ENCODE data around the gene MSL2.
"Not testable (repeated sequence)": the region's sequence is repeated elsewhere in the genome, so short reads cannot be mapped to it uniquely, and the experiment has no call there.

Gene MSL2

DNA sequence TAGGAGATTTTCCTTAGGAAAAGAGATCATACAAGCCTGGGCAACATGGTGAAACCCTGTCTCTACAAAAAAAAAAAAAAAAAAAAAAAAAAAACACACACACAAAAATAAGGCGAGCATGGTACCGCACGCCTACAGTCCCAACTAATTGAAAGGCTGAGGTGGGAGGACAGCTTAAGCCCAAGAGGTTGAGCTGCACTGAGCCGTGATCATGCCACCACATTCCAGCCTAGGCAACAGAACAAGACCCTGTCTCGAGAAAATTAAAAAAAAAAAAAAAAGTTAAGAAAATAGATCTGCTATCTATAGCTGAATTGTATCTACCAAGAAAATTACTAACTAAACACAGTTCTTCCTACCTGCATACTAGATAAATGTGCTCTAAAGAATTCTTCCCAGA, 7.1 kb downstream of the MSL2 start:
- Histone ChIP-seq H3K27me3 (ENCODE audit: control insufficient read depth, insufficient read depth, low read length) (no peaks in the 10 kb centered on the region), H3K4me1 (ENCODE audit: control insufficient read depth, insufficient read depth, low read length) (peaks cover 40% of the 10 kb centered on the region), H3K4me3 (ENCODE audit: low read length) (no peak overlapping the region), H3K9me3 (ENCODE audit: control insufficient read depth, low read length) (no peaks in the 10 kb centered on the region), H3K9ac (ENCODE audit: low read length) (no peak overlapping the region), H3K36me3 (ENCODE audit: control insufficient read depth, insufficient read depth, low read length) (no peaks in the 10 kb centered on the region)

DNA sequence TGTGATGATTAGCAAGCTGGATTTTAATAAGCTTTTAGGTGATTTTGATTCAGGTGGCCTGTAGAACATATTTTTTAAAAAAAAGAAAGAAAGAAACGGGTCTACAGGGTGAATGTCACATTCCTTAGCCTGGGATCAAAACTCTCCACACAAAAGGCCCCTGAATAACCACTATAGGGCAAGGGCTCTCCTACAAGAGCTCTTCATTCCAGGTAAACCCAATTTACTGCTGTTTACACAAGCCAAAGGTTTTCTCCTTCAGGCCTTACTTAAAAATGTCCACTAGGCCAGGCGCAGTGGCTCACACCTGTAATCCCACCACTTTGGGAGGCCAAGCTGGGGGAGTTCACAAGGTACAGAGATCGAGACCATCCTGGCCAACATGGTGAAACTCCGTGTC, 8.3 kb downstream of the MSL2 start:
- no peaks in the 10 kb centered on the region for H3K9me3 ChIP-seq (ENCODE audit: control insufficient read depth, low read length)
- no peak overlapping the region for H3K9ac ChIP-seq (ENCODE audit: low read length)
- no peaks in the 10 kb centered on the region for H3K36me3 ChIP-seq (ENCODE audit: control insufficient read depth, insufficient read depth, low read length)
- peaks cover 40% of the 10 kb centered on the region for H3K4me1 ChIP-seq (ENCODE audit: control insufficient read depth, insufficient read depth, low read length)
- no peaks in the 10 kb centered on the region for H3K27me3 ChIP-seq (ENCODE audit: control insufficient read depth, insufficient read depth, low read length)
- H3K4me3 ChIP-seq (ENCODE audit: low read length), result no peak overlapping the region

DNA sequence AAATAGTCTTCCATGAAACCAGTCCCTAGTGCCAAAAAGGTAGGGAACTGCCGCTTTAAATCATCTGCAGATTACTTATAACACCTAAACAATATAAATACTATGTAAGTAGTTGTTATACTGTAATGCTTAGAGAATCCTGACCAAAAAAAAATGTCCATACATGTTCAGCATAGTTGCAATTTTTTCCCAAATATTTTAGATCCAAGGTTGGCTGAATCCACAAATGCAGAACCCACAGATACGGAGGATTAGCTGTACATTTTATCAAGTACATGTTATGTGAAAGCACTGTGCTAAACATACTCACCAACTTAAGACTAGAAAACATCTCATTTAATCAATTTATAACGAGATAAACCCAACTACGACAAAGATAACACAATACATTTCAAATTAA, 9.3 kb downstream of the MSL2 start:
- no peak overlapping the region for H3K9ac ChIP-seq (ENCODE audit: low read length)
- no peaks in the 10 kb centered on the region for H3K27me3 ChIP-seq (ENCODE audit: control insufficient read depth, insufficient read depth, low read length)
- H3K4me1 ChIP-seq (ENCODE audit: control insufficient read depth, insufficient read depth, low read length), result peaks cover 40% of the 10 kb centered on the region
- no peaks in the 10 kb centered on the region for H3K9me3 ChIP-seq (ENCODE audit: control insufficient read depth, low read length)
- no peak overlapping the region for H3K4me3 ChIP-seq (ENCODE audit: low read length)
- H3K36me3 ChIP-seq (ENCODE audit: control insufficient read depth, insufficient read depth, low read length), result no peaks in the 10 kb centered on the region

DNA sequence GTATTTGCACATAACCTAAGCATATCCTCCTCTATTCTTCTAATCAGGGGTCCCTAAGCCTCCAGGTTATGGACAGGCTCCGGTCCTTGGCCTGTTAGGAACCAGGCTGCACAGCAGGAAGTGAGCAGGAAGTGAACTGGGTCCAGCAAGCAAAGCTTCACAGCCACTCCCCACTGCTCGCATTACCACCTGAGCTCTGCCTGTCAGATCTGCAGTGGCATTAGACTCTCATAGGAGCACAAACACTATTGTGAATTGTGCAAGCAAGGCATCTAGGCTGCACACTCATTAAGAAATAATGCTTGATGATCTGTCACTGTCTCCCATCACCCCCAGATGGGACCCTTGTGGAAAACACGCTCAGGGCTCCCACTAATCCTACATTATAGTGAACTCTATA, 9.8 kb downstream of the MSL2 start:
- Histone ChIP-seq H3K36me3 (ENCODE audit: control insufficient read depth, insufficient read depth, low read length) (no peaks in the 10 kb centered on the region), H3K9ac (ENCODE audit: low read length) (no peak overlapping the region), H3K27me3 (ENCODE audit: control insufficient read depth, insufficient read depth, low read length) (no peaks in the 10 kb centered on the region), H3K9me3 (ENCODE audit: control insufficient read depth, low read length) (no peaks in the 10 kb centered on the region), H3K4me3 (ENCODE audit: low read length) (no peak overlapping the region), H3K4me1 (ENCODE audit: control insufficient read depth, insufficient read depth, low read length) (peaks cover 35% of the 10 kb centered on the region)

DNA sequence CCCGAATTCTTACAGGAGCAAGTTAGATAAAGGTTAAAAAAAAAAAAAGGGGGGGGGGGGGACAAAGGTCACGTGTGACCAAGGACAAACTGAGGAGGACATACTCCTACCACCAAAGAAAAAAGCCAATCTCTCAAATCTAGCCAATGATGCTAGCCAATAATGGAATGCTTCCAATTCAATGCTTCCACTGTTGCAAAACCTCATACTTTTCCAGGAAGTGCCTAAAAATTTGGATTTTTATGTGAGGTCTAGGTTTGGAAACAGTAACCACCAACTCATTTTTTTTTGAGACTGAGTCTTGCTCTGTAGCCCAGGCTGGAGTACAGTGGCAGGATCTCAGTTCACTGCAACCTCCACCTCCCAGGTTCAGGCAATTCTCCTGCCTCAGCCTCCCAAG, 11.4 kb downstream of the MSL2 start:
- Histone ChIP-seq H3K4me3 (ENCODE audit: low read length) (no peak overlapping the region), H3K36me3 (ENCODE audit: control insufficient read depth, insufficient read depth, low read length) (no peaks in the 10 kb centered on the region), H3K4me1 (ENCODE audit: control insufficient read depth, insufficient read depth, low read length) (peaks cover 30% of the 10 kb centered on the region), H3K9ac (ENCODE audit: low read length) (no peak overlapping the region), H3K9me3 (ENCODE audit: control insufficient read depth, low read length) (no peaks in the 10 kb centered on the region), H3K27me3 (ENCODE audit: control insufficient read depth, insufficient read depth, low read length) (no peaks in the 10 kb centered on the region)

DNA sequence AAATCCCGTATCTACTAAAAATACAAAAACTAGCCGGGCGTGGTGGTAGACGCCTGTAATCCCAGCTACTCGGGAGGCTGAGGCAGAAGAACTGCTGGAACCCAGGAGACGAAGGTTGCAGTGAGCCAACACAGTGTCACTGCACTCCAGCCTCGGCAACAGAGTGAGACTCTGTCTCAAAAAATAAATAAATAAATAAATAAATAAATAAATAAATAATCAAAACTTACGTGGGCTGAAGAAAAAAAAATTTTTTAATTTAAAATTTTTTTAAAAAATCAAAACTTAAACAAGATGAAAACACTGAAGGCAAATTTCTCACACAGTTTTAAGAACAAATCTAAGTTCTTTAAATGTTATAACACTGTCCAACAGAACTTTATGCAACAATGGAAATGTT, 14.4 kb downstream of the MSL2 start:
- peaks cover 21% of the 10 kb centered on the region for H3K4me1 ChIP-seq (ENCODE audit: control insufficient read depth, insufficient read depth, low read length)
- no peaks in the 10 kb centered on the region for H3K9me3 ChIP-seq (ENCODE audit: control insufficient read depth, low read length)
- no peaks in the 10 kb centered on the region for H3K27me3 ChIP-seq (ENCODE audit: control insufficient read depth, insufficient read depth, low read length)
- no peaks in the 10 kb centered on the region for H3K36me3 ChIP-seq (ENCODE audit: control insufficient read depth, insufficient read depth, low read length)
- H3K4me3 ChIP-seq (ENCODE audit: low read length), result no peak overlapping the region
- no peak overlapping the region for H3K9ac ChIP-seq (ENCODE audit: low read length)

DNA sequence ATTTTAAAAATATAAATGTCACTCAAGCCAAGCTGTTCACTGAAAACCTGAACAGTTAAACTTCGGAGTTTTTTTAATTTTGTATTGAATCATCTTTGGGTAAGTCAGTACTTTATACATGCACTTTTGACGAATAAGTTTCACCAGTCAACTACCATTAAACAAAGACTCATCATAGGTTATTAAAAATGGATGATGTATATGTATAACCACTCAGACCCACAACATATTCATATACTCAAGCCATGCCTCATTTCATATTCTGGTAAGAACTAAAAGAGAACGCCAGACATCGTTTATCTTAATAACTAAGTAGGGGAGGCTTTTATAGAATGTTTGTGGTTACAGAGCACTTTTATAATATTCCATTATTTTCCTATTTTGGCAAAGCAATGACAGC, 18.3 kb downstream of the MSL2 start:
- Histone ChIP-seq H3K36me3 (ENCODE audit: control insufficient read depth, insufficient read depth, low read length) (no peaks in the 10 kb centered on the region), H3K9me3 (ENCODE audit: control insufficient read depth, low read length) (no peaks in the 10 kb centered on the region), H3K4me3 (ENCODE audit: low read length) (no peak overlapping the region), H3K27me3 (ENCODE audit: control insufficient read depth, insufficient read depth, low read length) (no peaks in the 10 kb centered on the region), H3K4me1 (ENCODE audit: control insufficient read depth, insufficient read depth, low read length) (peaks cover 12% of the 10 kb centered on the region), H3K9ac (ENCODE audit: low read length) (no peak overlapping the region)

DNA sequence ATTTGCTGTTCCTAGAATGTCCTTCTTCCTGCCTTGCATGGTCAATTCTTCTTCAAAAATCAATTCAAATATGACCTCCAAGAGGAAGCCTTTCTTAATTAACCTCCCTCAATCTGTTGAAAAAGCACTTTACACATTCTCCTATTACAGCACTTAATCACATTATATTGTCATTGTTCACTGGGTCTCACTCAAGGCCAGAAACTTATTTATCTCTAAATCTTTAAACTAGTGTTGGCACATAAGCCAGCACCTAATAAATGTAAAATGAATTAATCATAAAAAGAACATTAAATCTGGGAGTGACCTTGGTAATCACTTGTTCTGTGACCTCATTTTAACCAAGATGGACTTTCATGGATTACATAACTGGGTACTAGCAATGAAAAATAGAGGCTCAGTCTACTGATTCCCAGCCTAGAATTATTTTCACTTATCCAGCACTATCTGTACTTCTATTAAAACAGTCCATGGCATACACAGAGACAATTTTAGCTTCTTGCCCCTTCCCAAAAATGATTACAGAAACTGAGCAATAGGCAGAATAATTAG, 22.1 kb downstream of the MSL2 start:
- no peaks in the 10 kb centered on the region for H3K27me3 ChIP-seq (ENCODE audit: control insufficient read depth, insufficient read depth, low read length)
- H3K9ac ChIP-seq (ENCODE audit: low read length), result no peak overlapping the region
- peaks cover 6% of the 10 kb centered on the region for H3K4me1 ChIP-seq (ENCODE audit: control insufficient read depth, insufficient read depth, low read length)
- H3K9me3 ChIP-seq (ENCODE audit: control insufficient read depth, low read length), result no peaks in the 10 kb centered on the region
- no peaks in the 10 kb centered on the region for H3K36me3 ChIP-seq (ENCODE audit: control insufficient read depth, insufficient read depth, low read length)
- no peak overlapping the region for H3K4me3 ChIP-seq (ENCODE audit: low read length)

DNA sequence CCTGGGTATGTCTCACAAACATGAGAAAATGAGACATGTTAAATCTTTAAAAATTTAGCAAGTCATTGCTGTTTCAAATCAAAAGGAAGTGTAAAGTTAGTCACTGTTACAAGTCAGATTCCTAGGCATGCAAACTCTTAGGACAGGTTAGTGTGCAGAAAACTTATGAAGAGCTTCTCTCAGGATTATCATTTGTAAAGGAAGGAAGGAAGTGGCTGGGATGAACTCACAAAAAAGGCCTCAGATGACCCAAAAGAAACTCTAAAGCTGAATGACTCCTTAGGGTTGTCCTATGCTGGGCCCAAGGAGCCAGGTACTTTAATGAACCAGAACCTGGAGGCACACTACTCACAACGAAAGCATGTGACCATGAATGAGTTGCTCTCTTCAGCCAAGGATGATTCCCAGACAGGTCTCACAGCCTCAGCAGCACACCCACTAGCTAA, 25.0 kb downstream of the MSL2 start:
- H3K4me3 ChIP-seq (ENCODE audit: low read length), result no peak overlapping the region
- H3K4me1 ChIP-seq (ENCODE audit: control insufficient read depth, insufficient read depth, low read length), result peaks cover 5% of the 10 kb centered on the region

DNA sequence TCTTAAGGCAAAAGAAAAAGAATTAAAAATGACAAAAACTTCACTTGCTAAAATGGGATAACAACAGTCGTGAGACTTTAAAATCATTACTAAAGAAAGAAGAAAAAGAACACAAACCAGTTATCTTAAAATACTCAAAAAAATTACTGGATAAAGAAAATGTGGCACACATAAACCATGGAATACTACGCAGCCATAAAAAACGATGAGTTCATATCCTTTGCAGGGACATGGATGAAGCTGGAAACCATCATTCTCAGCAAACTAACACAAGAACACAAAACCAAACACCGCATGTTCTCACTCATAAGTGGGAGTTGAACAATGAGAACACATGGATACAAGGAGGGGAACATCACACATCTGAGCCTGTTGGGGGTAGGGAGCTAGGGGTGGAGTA, 27.9 kb downstream of the MSL2 start:
- not testable (repeated sequence) for H3K4me3 ChIP-seq (ENCODE audit: low read length); H3K9ac ChIP-seq (ENCODE audit: low read length); H3K36me3 ChIP-seq (ENCODE audit: control insufficient read depth, insufficient read depth, low read length); H3K4me1 ChIP-seq (ENCODE audit: control insufficient read depth, insufficient read depth, low read length); H3K9me3 ChIP-seq (ENCODE audit: control insufficient read depth, low read length); H3K27me3 ChIP-seq (ENCODE audit: control insufficient read depth, insufficient read depth, low read length)

More for the DNA sequence above, 25.0 kb downstream of the MSL2 start:
- Histone ChIP-seq H3K9me3 (ENCODE audit: control insufficient read depth, low read length) (no peaks in the 10 kb centered on the region), H3K9ac (ENCODE audit: low read length) (no peak overlapping the region), H3K27me3 (ENCODE audit: control insufficient read depth, insufficient read depth, low read length) (no peaks in the 10 kb centered on the region), H3K36me3 (ENCODE audit: control insufficient read depth, insufficient read depth, low read length) (no peaks in the 10 kb centered on the region)

DNA sequence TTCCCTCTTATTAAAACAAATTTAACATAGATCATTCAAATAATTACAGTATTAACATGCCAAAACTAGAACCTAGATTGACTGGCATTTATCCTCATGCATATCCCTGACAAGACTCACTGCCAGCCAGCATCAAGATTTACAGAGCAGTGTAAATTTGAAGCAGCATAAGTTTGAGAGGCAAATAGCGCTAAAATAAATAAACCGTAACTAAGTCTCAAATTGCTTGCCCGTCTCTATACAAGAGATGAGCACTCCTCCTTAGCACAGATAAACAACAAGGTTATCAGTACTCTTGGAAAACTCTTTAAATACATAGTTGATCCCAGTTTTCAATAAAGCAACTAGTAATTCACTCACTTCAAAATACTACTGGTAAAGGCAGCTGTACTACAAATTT, 29.6 kb downstream of the MSL2 start:
- H3K9me3 ChIP-seq (ENCODE audit: control insufficient read depth, low read length), result no peaks in the 10 kb centered on the region
- no peak overlapping the region for H3K4me3 ChIP-seq (ENCODE audit: low read length)
- H3K4me1 ChIP-seq (ENCODE audit: control insufficient read depth, insufficient read depth, low read length), result no peaks in the 10 kb centered on the region
- H3K36me3 ChIP-seq (ENCODE audit: control insufficient read depth, insufficient read depth, low read length), result no peaks in the 10 kb centered on the region
- no peaks in the 10 kb centered on the region for H3K27me3 ChIP-seq (ENCODE audit: control insufficient read depth, insufficient read depth, low read length)
- H3K9ac ChIP-seq (ENCODE audit: low read length), result no peak overlapping the region

DNA sequence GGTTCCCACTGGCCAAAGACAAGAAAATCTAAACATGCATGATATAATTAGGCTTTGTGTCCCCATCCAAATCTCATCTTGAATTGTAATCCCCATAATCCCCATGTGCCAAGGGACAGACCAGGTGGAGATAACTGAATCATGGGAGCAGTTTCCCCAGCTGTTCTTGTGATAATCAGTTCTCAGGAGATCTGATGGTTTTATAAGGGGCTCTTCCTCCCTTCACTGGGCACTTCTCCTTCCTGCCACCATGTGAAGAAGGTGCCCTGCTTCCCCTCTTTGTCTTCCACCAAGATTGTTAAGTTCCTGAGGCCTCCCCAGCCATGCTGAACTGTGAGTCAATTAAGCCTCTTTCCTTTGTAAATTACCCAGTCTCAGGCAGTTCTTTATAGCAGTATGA, 32.5 kb downstream of the MSL2 start:
- H3K4me3 ChIP-seq (ENCODE audit: low read length); H3K4me1 ChIP-seq (ENCODE audit: control insufficient read depth, insufficient read depth, low read length); H3K9me3 ChIP-seq (ENCODE audit: control insufficient read depth, low read length); H3K9ac ChIP-seq (ENCODE audit: low read length); H3K27me3 ChIP-seq (ENCODE audit: control insufficient read depth, insufficient read depth, low read length); H3K36me3 ChIP-seq (ENCODE audit: control insufficient read depth, insufficient read depth, low read length): not testable (repeated sequence)

DNA sequence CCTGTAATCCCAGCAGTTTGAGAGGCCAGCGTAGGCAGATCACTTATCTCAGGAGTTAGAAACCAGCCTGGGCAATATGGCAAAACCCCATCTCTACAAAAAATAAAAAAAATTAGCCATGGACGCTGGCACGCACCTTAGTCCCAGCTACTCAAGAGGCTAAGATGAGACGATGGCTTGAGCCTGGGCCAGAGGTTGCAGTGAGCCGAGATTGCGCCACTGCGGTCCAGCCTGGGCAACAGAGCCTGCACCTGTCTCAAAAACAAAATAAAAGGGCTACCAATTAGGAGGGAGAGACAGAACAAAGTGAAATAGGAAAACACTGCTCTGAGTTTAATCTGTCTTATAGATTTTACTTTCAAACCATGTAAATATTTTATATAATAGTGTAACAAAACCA, 33.8 kb downstream of the MSL2 start:
- Histone ChIP-seq H3K27me3 (ENCODE audit: control insufficient read depth, insufficient read depth, low read length) (no peaks in the 10 kb centered on the region), H3K4me3 (ENCODE audit: low read length) (no peak overlapping the region), H3K36me3 (ENCODE audit: control insufficient read depth, insufficient read depth, low read length) (no peaks in the 10 kb centered on the region), H3K9me3 (ENCODE audit: control insufficient read depth, low read length) (no peaks in the 10 kb centered on the region), H3K4me1 (ENCODE audit: control insufficient read depth, insufficient read depth, low read length) (no peaks in the 10 kb centered on the region), H3K9ac (ENCODE audit: low read length) (no peak overlapping the region)
